Vagina (tissue), 2 donors: ENCODE measurements around the gene TUBD1. TPM values are rescaled to one million over a fixed set of nuclear protein-coding genes. Genes with fewer than 3 reads are reported as not detected.

Source experiments
- DNase-seq, 2 donors: peaks; one replicate each; pipeline ENCODE4 v3.0.0-alpha.2; 2017; ENCODE audit errors: extremely low spot score in 2 of 2
- H3K27ac ChIP-seq: fragments of 200-600 bp; sonication (generic); one replicate; pipeline ENCODE4 v1.5.1; 2019
- H3K27me3 ChIP-seq: fragments of 200-600 bp; sonication (generic); one replicate; pipeline ENCODE4 v1.5.1; 2019
- H3K36me3 ChIP-seq, 2 donors: fragments of 200-600 bp; sonication (generic); one replicate each; pipeline ENCODE4 v1.5.1; 2017 to 2019
- H3K4me1 ChIP-seq: fragments of 200-600 bp; sonication (generic); one replicate; pipeline ENCODE4 v1.5.1; 2019
- H3K4me3 ChIP-seq, 2 donors: fragments of 200-600 bp; sonication (generic); 1 replicate in 1 of 2; 2 replicates in 1 of 2; pipeline ENCODE4 v1.5.1; 2016 to 2019
- H3K9me3 ChIP-seq: fragments of 200-600 bp; sonication (generic); one replicate; pipeline ENCODE4 v1.5.1; 2019
- CTCF ChIP-seq, 3 experiments: fragments of 450-650 bp in 2 of 3; fragments of 200-600 bp in 1 of 3; sonication (generic) in 1 of 3; IDR thresholded peaks; one replicate each; pipeline ENCODE4 v1.5.1; 2017 to 2019; ENCODE audit warnings: antibody characterized with exemption in 3 of 3, mild to moderate bottlenecking in 2 of 3, moderate library complexity in 2 of 3
- POLR2A ChIP-seq, 2 donors: fragments of 450-650 bp; IDR thresholded peaks; one replicate each; pipeline ENCODE4 v1.6.1; 2017; ENCODE audit warnings: antibody characterized with exemption in 2 of 2, mild to moderate bottlenecking in 2 of 2, moderate library complexity in 2 of 2
- POLR2AphosphoS5 ChIP-seq, 2 donors: sonication (generic); formaldehyde crosslinking; IDR thresholded peaks; one replicate each; pipeline ENCODE4 v1.9.0; 2017; ENCODE audit warnings: antibody characterized with exemption in 2 of 2, mild to moderate bottlenecking in 2 of 2, low read depth in 1 of 2; ENCODE audit not compliant: insufficient read depth in 1 of 2
- intact Hi-C: fragments of 100-400 bp; cut with DNase I; formaldehyde crosslinking; loops from one replicate; pipeline ENCODE4 v1.15.1; 2023
- total RNA-seq: library from RNA; depleted of rRNA; stranded (reverse); fragments of >200 nt; gene quantifications from one replicate; pipeline ENCODE4 v1.2.3, GENCODE V29; 2016

The TUBD1 gene
- total RNA-seq, 1 donor from 2014 or later, result 16.2 TPM

GRCh38 chr17:59899099-59899498, 6.4 kb upstream of the TUBD1 start:
- DNase-seq, result no peak
- no peak overlapping the region for H3K27ac ChIP-seq
- H3K4me3 ChIP-seq, result no peak overlapping the region
- intact Hi-C loops, result no loop called here
- peaks cover 0 to 3% of the 10 kb centered on the region in 2 donors for H3K36me3 ChIP-seq
- TF ChIP-seq POLR2A (IDR thresholded peaks at IDR 0.05), result no peak
- no peak for TF ChIP-seq CTCF (IDR thresholded peaks at IDR 0.05)
- no peak for TF ChIP-seq POLR2AphosphoS5 (IDR thresholded peaks at IDR 0.05; ENCODE audit: insufficient read depth in 1 of 2, low read depth in 1 of 2)
- no peaks in the 10 kb centered on the region for H3K27me3 ChIP-seq
- no peaks in the 10 kb centered on the region for H3K9me3 ChIP-seq
- peaks cover 41% of the 10 kb centered on the region for H3K4me1 ChIP-seq

GRCh38 chr17:59897090-59897489, 4.3 kb upstream of the TUBD1 start:
- Histone ChIP-seq H3K4me3 (no peak overlapping the region), H3K36me3 (peaks cover 0 to 3% of the 10 kb centered on the region in 2 donors), H3K9me3 (no peaks in the 10 kb centered on the region), H3K27ac (no peak overlapping the region), H3K4me1 (peaks cover 46% of the 10 kb centered on the region), H3K27me3 (no peaks in the 10 kb centered on the region)
- TF ChIP-seq CTCF (IDR thresholded peaks at IDR 0.05) (no peak), POLR2AphosphoS5 (IDR thresholded peaks at IDR 0.05; ENCODE audit: insufficient read depth in 1 of 2, low read depth in 1 of 2) (no peak), POLR2A (IDR thresholded peaks at IDR 0.05) (no peak)
- intact Hi-C loops, result no loop called here
- no peak for DNase-seq

GRCh38 chr17:59893676-59894100, 945 bp upstream of the TUBD1 start:
- no peaks in the 10 kb centered on the region for H3K27me3 ChIP-seq
- intact Hi-C loops, result no loop called here
- no peak for DNase-seq
- H3K4me1 ChIP-seq, result peaks cover 55% of the 10 kb centered on the region
- peak overlapping the region; percentile 75 to 100 for H3K4me3 ChIP-seq
- peaks cover 0 to 6% of the 10 kb centered on the region in 2 donors for H3K36me3 ChIP-seq
- TF ChIP-seq POLR2A (IDR thresholded peaks at IDR 0.05) (no peak), POLR2AphosphoS5 (IDR thresholded peaks at IDR 0.05; ENCODE audit: insufficient read depth in 1 of 2, low read depth in 1 of 2) (no peak), CTCF (IDR thresholded peaks at IDR 0.05) (no peak)
- H3K9me3 ChIP-seq, result no peaks in the 10 kb centered on the region
- H3K27ac ChIP-seq, result peak overlapping the region; percentile 97

GRCh38 chr17:59892251-59892923, 356 bp downstream of the TUBD1 start:
- intact Hi-C loops, result no loop called here

More at GRCh38 chr17:59892251-59892923, 356 bp downstream of the TUBD1 start:
- TF ChIP-seq CTCF (IDR thresholded peaks at IDR 0.05) (no peak), POLR2AphosphoS5 (IDR thresholded peaks at IDR 0.05; ENCODE audit: insufficient read depth in 1 of 2, low read depth in 1 of 2) (no peak), POLR2A (IDR thresholded peaks at IDR 0.05) (no peak)
- H3K9me3 ChIP-seq, result no peaks in the 10 kb centered on the region
- peak overlapping the region; percentile 75 to 100 for H3K4me3 ChIP-seq
- H3K4me1 ChIP-seq, result peaks cover 50% of the 10 kb centered on the region
- peak overlapping the region; percentile 78 for H3K27ac ChIP-seq
- no peak for DNase-seq
- H3K36me3 ChIP-seq, result peaks cover 0 to 6% of the 10 kb centered on the region in 2 donors
- H3K27me3 ChIP-seq, result no peaks in the 10 kb centered on the region
